ENCODE results near the gene CFAP157.

Gene CFAP157

DNA sequence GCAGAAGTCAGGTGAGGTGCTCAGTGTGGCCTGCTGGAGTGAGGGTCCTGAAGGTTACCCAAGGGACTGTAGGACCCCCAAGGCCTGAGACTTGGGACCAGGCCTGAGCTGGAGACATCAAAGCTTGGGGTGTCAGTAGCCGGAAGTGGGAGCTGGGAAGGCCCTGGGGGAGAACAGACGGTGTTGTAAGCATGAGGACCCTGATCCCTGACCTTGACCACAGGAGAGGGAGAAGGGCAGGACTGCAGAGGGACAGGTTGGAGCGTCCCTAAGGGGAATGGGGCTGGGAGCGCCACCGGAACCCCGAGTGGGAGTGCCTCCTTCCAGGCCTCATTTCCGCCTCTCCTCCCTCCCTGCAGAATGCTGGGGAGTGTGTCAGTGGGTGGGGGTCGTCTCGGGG lies 9.6 kb downstream of the CFAP157 start:
- DNase-seq = no peak

- DNase-seq = no peak
These were observed 11.0 kb downstream of the CFAP157 start for GRCh38 chr9:127717766-127718165.

GRCh38 chr9:127720031-127720864 lies 13.5 kb downstream of the CFAP157 start:
- DNase-seq = no peak

- DNase-seq = no peak
These were observed 14.1 kb downstream of the CFAP157 start for GRCh38 chr9:127720865-127721227.

DNA sequence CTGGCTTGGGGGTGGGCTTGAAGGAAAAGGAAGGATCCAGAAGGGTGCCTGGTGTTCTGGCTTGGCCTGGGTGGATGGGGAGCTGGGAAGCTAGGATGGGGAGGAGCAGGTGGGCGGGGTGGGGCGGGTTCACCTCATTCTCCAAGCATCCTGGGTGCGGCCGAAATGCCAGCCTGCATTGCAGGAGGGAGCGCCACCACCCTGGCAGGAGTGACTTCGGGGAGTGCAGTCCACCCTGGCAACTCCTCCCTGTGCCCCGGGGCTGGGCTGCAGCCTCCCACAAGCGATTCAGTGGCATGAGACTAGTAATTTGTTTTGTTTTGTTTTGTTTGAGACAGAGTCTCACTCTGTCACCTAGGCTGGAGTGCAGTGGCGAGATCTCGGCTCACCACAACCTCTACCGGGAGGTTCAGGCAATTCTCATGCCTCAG lies 14.6 kb downstream of the CFAP157 start:
- DNase-seq = no peak

- DNase-seq = no peak
These were observed 15.4 kb downstream of the CFAP157 start for GRCh38 chr9:127722055-127722745.

DNA sequence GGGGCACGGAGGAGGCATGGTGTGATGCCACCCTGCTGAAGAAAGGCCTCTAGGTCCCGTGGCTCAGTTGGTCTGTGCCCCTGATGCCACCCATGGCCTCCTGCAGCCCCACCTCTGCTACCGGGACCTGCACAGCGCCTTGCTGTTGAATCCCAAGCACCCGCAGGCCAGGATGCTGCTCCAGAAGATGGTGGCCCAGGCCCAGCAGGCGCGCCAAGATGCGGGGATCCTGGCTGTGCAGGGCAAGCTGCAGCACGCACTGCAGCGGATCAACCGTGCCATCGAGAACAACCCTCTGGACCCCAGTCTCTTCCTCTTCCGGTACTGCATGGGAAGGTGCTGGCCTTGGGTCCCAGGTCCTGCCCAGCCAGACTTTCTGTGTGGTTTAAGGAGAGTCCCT lies 16.2 kb downstream of the CFAP157 start:
- DNase-seq = no peak

GRCh38 chr9:127723444-127723843 lies 16.7 kb downstream of the CFAP157 start:
- no peak for DNase-seq

- no peak for DNase-seq
These were observed 17.2 kb downstream of the CFAP157 start for GRCh38 chr9:127724012-127724411.

GRCh38 chr9:127726871-127727270 lies 20.1 kb downstream of the CFAP157 start:
- DNase-seq = no peak

DNA sequence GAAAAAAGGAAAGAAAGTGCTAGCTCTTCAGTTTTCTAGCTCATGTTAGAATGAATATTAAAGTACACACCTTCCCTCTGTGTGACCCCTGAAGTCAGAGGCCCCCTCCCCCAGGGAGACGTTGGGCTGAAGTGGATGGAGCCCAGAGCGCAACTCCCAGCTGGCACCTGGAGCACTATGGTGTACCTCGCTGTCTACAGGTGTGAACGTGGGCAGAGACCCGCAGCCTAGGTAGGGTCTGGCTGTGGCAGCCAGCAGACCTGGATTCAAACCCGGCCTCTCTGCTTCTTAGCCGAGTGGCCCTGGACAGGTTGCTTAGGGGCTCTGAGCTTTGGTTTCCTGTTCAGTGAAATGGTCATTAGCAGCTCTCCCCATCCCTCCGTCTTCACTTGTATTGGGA lies 22.0 kb downstream of the CFAP157 start:
- DNase-seq = no peak

DNA sequence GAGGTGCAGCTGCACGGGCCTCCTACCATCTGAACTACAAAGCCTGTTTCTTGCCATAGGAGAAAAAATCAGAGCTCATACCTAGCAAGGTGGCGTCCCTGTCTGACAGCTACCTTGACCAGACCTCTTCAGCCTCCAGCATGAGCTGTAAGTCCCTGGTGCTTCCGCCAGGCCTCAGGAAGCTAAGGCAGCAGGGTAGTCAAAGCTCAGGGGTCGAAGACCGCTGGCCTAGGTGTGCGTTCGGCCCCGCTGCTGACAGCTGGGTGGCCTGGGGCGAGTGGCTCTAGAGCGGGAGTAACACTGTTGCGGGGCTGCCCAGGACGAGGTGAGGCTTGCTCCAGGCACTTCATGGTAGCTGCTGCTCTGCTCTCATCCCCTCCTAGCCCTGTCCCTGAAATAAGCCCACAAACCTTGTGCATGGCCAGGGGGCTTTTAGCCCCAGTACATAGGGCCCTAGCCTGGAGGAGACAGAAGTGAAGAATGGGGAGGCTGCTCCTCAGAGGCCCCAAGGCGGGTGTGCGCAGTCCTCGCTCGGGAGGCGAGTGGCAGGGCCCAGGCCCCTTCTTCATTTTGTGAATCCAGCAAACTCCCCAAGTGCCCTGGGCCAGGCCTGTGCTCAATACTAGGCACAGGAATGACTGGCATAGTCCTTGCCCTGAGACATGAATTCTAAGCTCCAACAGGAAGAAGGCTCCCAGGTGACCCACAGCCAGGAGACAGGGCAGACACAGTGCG lies 22.9 kb downstream of the CFAP157 start:
- no peak for DNase-seq

- no peak for DNase-seq
These were observed 23.5 kb downstream of the CFAP157 start for GRCh38 chr9:127730262-127730661.

- DNase-seq = no peak
These were observed 24.1 kb downstream of the CFAP157 start for GRCh38 chr9:127730799-127731410.

DNA sequence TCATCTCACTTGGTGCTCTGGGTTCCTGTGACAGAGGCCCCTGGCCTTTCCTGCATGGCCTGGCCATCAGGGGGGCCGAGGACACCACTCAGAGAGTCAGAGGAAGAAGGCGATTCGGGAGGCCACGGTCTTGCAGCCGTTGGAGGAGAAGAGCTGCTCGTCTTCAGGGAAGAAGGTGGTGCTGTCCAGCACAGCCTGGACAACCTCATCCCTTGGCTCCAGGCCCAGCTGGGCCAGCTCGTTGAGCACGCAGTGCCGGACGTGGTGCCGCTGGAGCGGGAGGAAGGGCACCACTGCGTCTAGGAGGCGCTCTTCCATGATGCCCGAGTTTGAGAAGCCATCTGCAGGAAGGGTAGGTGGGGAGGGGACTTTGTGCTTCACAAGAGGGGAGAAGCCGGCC lies 25.1 kb downstream of the CFAP157 start:
- DNase-seq = no peak

- DNase-seq = no peak
These were observed 25.7 kb downstream of the CFAP157 start for GRCh38 chr9:127732444-127732843.

GRCh38 chr9:127733614-127734013 lies 26.8 kb downstream of the CFAP157 start:
- no peak for DNase-seq

DNA sequence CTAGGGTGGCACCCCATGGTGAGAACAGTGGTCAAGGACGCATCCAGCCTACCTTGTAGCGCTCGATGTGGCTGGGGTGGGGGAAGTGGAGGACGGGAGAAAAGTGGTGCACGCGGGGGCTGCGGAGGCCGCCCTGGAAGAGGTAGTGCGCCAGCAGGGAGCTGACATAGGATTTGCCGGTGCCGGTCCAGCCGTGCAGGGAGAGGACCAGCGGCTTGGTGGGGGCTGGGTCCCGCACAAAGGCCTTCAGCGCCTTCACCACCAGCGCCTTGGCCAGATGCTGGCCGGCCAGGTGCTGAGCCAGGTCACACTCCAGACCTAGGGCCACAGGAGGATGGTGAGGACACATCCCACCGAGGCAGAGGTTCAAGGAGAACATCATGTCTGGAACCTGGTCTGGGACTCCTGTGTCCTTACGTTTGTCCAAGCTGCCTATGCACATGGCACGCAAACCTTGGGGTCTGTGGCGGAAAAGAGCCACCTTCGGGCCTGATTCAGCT lies 27.5 kb downstream of the CFAP157 start:
- no peak for DNase-seq

DNA sequence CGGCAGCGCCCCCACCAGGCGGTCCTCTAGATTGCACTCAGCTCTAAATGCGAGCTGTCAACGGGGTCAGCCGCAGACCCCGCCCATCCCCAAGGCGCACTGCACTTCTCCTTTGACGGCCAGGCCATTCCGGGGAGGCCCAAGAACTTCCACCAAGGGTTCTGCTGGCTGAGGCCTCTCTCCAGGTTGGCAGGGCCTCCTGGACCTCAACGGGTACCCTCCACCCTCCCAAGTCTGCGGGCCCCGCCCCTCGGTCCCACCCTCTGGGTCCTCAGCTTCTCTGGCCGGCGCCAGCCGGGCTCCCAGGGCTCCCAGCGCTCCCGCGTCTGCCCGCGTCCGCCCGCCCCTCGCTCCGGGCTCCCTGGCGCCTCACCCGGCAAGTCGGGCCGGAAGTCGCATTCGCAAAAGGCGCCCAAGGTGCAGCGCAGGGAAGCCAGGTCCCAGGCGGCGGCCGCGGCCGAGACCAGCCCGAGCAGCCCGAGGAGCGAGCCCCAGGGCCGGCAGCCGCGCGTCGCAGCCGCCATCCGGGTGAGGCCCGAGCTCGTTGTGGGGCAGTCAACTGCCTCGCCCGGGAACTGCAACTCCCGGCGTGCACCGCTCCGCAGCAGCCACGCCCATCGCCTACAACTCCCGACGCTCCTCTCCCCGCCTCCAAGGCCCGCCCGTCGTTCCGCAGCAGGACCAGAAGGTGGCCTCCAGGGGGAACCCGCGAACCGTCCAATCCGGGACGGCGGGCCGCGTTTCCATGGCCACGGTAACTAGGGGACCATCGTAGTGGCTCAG lies 28.1 kb downstream of the CFAP157 start, which contains the start of gene TOR2A:
TOR2A (minus strand) TSS at position 548 of the 783 bp plus-strand sequence; CDS start at position 524, 24 bp downstream.
- peak; percentile 98 for DNase-seq

GRCh38 chr9:127735530-127736185 lies 28.9 kb downstream of the CFAP157 start:
- DNase-seq = no peak

- DNase-seq = no peak
These were observed 31.9 kb downstream of the CFAP157 start for GRCh38 chr9:127738666-127739065.
